Activated CD4-positive, alpha-beta T cell treated with anti-CD3 and anti-CD28 coated beads, Interleukin-2, amount 50 U/mL, for 24 hours (primary cell): ENCODE results near the gene CACNG4.

Source experiments
- DNase-seq, 2 donors: peaks; one replicate each; pipeline ENCODE4 v3.0.0-alpha.2; 2020; ENCODE audit warnings: low read depth in 1 of 2, low spot score in 1 of 2

CACNG4 gene

GRCh38 chr17:66944351-66945146 lies 20.0 kb upstream of the CACNG4 start:
- DNase-seq = no peak

DNA sequence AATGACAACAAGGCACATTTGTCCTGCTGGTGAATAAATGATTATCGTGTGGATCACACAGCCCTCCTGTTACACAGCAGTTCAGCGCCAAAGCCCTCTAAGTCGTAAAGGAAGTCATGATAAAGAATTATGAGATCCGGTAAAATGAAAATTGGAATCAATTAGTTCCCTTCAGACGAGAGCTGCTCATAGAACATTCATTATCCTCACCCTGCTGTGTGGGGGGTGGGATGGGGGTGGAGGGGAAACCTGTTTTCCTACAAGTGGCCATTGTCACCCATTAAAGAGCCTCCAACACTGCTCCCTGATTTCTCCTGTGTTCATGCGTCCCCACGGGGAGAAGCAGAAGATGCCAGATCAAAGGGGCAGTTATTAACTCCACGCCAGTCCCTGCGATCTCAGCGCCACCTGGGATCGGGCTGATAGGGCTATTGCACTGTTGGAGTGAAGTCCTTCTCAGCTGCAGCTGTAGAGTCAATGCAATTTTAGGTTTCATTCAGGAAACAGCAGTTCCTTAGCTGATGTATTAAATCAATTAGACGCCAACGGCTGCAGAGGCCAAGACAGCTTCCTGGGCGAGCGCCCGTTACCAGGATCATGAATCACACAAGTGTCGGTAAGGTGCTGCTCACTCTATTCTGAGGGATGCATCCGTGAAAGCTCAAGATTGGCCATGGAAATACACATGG lies 19.2 kb upstream of the CACNG4 start:
- DNase-seq = no peak

GRCh38 chr17:66946251-66946650 lies 18.3 kb upstream of the CACNG4 start:
- no peak for DNase-seq

DNA sequence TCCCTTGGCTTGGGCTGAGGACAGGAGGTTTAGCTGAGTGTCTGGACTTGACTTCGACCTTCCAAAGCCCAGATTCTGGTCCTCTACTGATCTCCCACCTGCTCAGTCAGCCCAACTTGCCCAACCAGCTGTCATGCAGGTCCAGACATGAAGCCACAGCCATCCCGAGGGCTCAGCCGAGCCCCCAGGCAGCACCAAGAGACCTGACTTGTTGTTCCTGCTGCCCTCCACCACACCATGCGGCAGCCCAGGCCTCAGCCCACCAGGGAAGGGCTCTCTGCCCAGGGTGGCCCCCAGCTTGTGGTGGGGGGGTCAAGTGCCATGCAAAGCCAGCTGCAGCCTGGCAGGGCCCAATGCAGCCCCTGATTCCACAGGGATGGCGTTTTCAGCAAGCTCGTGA lies 17.2 kb upstream of the CACNG4 start:
- no peak for DNase-seq

DNA sequence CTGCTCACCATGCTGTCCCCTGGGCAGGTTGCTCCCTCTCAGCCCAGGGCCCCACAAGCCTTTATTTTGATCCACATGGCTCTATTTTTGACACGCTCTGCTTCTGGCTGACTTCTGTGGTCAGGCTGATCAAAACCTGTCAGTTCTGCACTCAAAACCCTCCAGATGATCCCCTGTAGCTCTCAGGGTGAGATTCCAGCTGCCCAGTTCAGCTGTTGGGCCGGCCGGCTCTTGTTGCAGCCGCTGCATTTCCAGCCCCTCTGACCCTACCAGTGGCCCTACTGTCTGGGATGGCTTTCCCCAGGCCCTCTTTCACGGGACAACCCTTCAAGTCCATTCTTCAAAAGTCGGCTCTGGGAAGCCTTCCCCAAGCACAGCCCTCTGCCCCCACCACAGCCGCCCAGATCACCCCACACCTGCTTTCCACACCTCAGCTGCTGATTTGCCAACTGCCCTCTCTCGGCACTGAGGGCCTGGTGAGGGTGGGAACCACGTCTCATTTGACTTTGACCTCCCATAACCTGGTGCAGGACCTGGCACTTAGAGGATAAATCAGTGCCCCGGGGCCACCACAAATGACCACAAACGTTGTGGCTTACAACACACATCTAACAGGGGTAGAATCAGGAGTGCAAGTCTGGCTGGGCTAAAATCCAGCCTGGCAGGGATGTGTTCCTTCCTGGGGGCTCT lies 16.3 kb upstream of the CACNG4 start:
- DNase-seq = no peak

GRCh38 chr17:66949501-66949900 lies 15.0 kb upstream of the CACNG4 start:
- no peak for DNase-seq

DNA sequence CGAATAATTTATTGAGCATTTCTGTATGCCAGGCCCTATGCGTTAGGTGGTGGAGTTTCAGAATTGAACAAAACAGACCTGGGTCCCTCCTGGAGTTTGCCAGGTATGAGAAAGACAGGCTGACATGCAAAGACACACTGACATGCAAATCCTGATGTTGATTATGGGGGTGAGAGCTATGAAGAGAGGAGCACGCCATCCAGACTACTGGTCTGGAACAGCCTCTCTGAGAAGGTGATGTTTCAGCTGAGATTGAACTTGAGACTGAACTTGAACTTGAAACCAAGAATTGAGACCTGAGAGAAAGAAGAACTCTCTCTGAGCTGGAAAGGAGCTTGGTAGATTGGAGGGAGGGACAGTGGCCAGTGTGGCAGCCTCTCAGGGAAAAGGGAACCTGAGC lies 14.2 kb upstream of the CACNG4 start:
- DNase-seq = no peak

- DNase-seq = no peak
Measured at GRCh38 chr17:66950886-66951604, 13.5 kb upstream of the CACNG4 start.

- DNase-seq = no peak
Measured at GRCh38 chr17:66951605-66951953, 12.9 kb upstream of the CACNG4 start.

- no peak for DNase-seq
Measured at GRCh38 chr17:66952031-66952524, 12.4 kb upstream of the CACNG4 start.

DNA sequence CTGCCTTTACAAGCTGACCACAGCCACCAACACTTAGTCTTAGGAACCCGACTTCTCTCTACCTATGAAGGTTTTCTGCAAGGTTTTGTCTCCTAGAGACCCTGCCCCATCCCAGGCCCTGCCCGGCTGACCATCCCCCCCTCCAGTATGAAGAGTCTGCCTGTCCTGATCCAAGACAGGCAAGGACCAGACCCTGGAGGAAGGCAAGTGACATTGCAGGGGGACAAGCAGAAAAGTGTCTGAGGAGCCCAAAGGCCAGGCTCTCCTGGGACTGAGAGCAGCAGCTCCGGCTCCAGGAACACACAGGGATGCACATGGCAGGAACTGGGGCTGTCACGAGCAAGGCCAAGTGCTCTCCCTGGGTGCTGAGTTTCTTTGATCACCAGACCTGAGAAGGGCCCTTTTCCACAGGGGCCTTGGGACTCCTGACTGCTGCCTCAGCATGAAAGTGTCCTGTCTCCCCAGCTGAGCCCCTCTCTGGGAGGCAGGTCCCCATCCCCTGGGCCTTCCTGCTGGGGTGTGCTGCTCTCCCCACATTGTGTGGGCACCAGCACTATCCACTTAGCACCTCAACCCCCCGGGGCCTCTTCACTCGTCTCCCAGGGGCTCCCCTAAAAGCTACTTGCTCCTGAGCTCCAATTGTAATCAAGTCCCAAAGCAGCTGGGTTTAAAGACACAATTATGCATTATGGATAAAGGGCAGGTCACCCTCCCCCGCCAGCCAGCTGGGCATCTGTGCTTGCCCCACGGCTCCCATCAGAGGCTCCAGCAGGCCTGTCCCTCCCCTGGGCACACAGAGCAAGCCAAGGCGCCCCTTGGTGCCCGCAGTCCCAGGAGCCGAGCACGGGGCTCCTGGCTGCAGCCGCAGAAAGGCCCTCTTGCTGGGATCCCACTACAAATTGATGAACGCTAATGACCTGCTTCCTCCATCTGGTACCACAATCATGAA lies 11.6 kb upstream of the CACNG4 start:
- DNase-seq = no peak

- DNase-seq = no peak
Measured at GRCh38 chr17:66953630-66954020, 10.9 kb upstream of the CACNG4 start.

DNA sequence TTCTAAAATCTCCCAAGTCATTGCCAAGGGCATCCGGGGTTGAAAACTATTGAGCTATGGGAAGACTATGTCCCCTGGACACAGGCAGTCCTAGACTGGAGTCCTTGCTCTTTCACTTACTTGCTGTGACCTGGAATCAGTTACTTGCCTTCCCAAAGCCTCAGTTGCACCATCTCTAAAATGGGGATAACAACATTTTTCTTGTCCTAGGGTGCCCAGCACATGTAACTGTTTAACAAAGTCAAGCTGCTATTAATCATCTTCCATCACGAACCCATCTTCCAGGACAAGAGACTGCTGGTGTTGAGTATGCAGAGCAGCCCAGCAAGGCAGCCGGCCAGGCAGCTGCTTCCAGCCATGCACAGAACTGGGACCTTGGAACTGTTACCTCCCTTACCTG lies 9.9 kb upstream of the CACNG4 start:
- DNase-seq = no peak

GRCh38 chr17:66955821-66956220 lies 8.7 kb upstream of the CACNG4 start:
- no peak for DNase-seq

DNA sequence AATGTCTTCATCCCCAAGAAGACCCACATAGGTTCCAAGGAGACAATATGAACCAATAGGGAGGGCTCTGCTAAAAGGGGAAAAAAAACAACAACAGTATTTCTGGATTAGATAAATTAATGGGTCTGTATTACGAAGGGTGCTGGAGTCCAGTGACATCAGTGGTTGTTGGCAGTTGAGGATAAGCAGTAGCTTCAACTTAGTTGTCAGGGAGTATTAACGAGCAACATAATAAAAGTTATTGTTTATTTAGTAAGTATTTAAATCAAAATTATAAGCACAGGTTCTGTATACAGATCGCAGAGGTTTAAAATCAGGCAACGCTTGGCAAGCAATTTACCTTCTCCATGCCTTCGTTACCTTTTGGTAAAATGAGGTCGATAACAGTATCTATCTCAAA lies 7.6 kb upstream of the CACNG4 start:
- no peak for DNase-seq

GRCh38 chr17:66957343-66957742 lies 7.2 kb upstream of the CACNG4 start:
- no peak for DNase-seq

DNA sequence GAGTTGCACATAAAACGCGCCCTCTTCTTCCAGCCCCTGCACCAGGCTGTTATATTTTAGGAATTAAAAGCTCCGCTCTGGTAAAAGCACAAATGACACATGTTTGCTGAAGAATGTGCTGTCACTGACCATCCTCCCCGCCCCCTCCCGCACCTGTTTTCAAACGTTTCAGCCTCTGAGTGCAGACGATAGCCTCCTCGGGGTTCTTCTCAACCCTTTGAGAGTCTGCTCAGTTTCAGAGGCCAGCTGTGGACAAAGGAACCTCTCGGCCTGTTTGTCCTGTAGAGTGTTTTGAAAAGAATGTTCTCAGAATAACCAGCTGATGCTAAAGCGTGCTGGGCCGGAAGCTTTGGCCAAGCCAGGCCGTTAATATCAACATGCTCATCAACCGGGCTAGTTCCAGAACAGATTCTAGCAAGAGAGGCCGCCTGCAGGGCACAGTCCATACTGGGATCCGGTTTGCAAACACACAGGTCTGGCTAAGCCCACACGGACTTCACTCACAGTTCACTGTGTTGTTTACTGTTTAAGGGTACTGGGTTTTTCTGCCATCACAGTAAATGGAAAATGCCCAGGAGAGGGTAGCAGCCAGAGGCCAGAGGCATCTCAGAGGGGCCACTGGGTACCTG lies 6.4 kb upstream of the CACNG4 start:
- DNase-seq = no peak

DNA sequence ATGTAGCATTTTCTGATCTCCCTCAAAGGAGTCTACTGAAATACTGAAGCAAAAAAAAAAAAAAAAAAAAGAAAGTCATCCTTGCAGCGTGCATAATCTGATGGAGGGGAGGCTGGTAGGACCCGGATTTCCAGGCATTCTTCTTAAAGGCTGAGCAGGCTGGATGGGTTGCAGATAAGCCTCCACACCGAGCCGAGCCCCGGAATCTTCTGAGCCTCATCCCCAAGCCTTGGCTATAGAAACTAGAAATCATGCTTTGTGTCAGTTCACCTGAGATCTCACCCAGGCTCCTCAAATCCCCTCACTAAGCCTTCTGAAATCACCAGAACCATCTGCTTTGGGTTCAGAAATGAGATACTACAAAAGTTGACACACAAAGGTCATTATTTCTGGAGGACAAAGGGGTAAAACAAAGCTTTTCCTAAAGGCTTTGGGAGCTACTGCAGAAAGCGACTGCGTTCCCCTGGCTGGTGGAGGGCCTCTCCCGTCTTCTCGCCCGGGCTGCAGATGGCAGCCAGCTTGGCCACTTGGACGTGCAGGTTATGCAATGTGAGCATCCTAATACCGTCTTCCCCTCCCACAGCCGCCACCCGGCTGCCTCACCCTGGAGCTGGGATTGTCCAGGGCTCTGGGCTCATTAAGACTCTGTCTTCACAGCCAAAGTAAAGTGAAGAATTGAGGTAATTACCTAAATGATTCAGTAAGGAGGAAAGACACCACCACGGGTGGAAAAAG lies 4.7 kb upstream of the CACNG4 start:
- no peak for DNase-seq

GRCh38 chr17:66960613-66961012 lies 3.9 kb upstream of the CACNG4 start:
- no peak for DNase-seq
